Measurements from ENCODE around the gene MRPL45.

Gene MRPL45

GRCh38 chr17:38349097-38349730 lies 52.2 kb downstream of the MRPL45 start:
- peak; percentile 76 for DNase-seq (ENCODE audit: low read depth)

GRCh38 chr17:38350035-38350434 lies 53.1 kb downstream of the MRPL45 start:
- no peak for DNase-seq (ENCODE audit: low read depth)

GRCh38 chr17:38351412-38352222 lies 54.6 kb downstream of the MRPL45 start, which contains the start of gene SOCS7:
Gene SOCS7, plus strand, starts transcription at chr17:38351844. Its CDS starts 209 bp downstream, at chr17:38352053.
- DNase-seq (ENCODE audit: low read depth): peak; percentile 89

- DNase-seq (ENCODE audit: low read depth): no peak
Measured at GRCh38 chr17:38352245-38353085, 55.5 kb downstream of the MRPL45 start.

- no peak for DNase-seq (ENCODE audit: low read depth)
Measured at GRCh38 chr17:38353086-38353604, 56.2 kb downstream of the MRPL45 start.

- no peak for DNase-seq (ENCODE audit: low read depth)
Measured at GRCh38 chr17:38353668-38354067, 56.7 kb downstream of the MRPL45 start.

- DNase-seq (ENCODE audit: low read depth): no peak
Measured at GRCh38 chr17:38354466-38354865, 57.5 kb downstream of the MRPL45 start.

GRCh38 chr17:38355251-38355650 lies 58.3 kb downstream of the MRPL45 start:
- no peak for DNase-seq (ENCODE audit: low read depth)

GRCh38 chr17:38357486-38358123 lies 60.6 kb downstream of the MRPL45 start:
- no peak for DNase-seq (ENCODE audit: low read depth)

- no peak for DNase-seq (ENCODE audit: low read depth)
Measured at GRCh38 chr17:38358586-38359513, 61.9 kb downstream of the MRPL45 start.

- DNase-seq (ENCODE audit: low read depth): no peak
Measured at GRCh38 chr17:38361694-38362465, 64.9 kb downstream of the MRPL45 start.

GRCh38 chr17:38363016-38363415 lies 66.0 kb downstream of the MRPL45 start:
- DNase-seq (ENCODE audit: low read depth): no peak

GRCh38 chr17:38364741-38365140 lies 67.8 kb downstream of the MRPL45 start:
- DNase-seq (ENCODE audit: low read depth): no peak

GRCh38 chr17:38369124-38369886 lies 72.3 kb downstream of the MRPL45 start:
- DNase-seq (ENCODE audit: low read depth): no peak

Measured in activated gamma-delta T cell treated with anti-CD3 and anti-CD28 coated beads, Interleukin-2, amount 50 U/mL, for 16 hours (primary cell).